Measurements from ENCODE around the gene CXCR2. TPM values are rescaled to one million over a fixed set of nuclear protein-coding genes. Genes with fewer than 3 reads are reported as not detected.

The CXCR2 gene
- total and polyA plus RNA-seq, 4 donors = 0.47 to 1.8 (median 0.97) TPM

DNA sequence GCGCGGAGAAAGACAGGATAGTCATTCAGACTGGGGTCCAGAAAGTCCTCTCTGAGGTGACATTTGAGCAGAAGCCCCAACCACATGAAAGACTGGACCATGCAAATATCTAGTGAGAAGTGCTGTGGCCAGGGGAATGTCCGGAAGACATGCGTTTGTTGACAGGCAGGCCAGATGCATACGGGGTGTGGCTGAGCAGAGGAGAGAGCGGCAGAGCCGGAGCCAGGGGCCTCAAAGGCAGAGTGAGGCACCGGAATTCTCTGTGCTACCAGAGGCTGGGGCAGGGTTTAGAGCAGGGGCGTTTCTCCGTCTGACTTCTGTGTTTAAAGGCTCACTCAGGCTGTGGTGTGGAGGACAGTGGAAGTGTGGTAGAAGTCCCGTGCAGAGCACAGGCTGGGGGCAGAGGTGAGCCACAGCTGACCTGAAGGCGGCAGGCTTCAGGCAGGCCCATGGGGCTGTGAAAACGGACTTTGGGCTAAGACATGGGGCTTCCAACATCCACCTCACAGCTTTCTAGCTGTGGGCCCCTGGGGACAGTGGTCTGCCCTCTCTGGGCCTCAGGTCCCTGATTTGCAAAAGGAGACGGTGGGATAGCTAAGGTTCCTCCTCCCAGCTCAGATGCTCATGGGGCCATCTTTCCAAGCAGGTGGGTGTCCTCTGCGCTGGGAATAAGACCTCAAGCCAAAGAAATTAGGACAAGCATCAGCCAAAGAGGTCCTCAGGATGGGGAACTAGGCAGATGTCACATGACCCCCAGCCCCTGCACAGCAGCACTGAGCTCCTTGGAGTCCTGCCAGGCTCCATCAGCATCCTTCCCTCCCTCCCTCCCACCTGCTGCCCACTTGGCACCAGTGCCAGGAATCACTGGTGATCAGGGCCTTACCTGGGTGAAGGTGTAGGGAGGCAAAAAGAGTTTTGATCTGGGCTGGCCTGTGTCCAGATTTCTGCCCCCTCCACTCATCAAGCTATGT is 45.6 kb upstream of the CXCR2 start:
- Histone ChIP-seq H3K9me3 (ENCODE audit: control insufficient read depth in 4 of 4, low read length in 3 of 4) (peaks cover 0 to 3% (median 0%) of the 10 kb centered on the region in 4 donors), H3K4me1 (ENCODE audit: control insufficient read depth in 4 of 4, insufficient read depth in 4 of 4, low read length in 3 of 4) (no peaks in the 10 kb centered on the region), H3K27me3 (ENCODE audit: control insufficient read depth in 4 of 4, insufficient read depth in 4 of 4, low read length in 3 of 4) (no peaks in the 10 kb centered on the region), H3K36me3 (ENCODE audit: control insufficient read depth in 4 of 4, insufficient read depth in 3 of 4, low read depth in 1 of 4, low read length in 3 of 4) (no peaks in the 10 kb centered on the region), H3K9ac (ENCODE audit: low read depth in 1 of 2, low read length in 2 of 2) (no peak overlapping the region), H3K27ac (ENCODE audit: low read depth in 1 of 2, low read length in 2 of 2) (no peak overlapping the region), H3K4me3 (ENCODE audit: low read depth in 1 of 3, low read length in 3 of 3) (no peak overlapping the region)
- 71% methylated on average over 15 of the region's 15 CpGs for WGBS
- TF ChIP-seq ATF3 (IDR thresholded peaks at IDR 0.05) (no peak), CTCF (IDR thresholded peaks at IDR 0.05; ENCODE audit: low read depth, low read length, missing input control) (no peak), FOXA2 (IDR thresholded peaks at IDR 0.05) (no peak), JUND (IDR thresholded peaks at IDR 0.05) (no peak)
- TF ChIP-seq, protein P1, sequence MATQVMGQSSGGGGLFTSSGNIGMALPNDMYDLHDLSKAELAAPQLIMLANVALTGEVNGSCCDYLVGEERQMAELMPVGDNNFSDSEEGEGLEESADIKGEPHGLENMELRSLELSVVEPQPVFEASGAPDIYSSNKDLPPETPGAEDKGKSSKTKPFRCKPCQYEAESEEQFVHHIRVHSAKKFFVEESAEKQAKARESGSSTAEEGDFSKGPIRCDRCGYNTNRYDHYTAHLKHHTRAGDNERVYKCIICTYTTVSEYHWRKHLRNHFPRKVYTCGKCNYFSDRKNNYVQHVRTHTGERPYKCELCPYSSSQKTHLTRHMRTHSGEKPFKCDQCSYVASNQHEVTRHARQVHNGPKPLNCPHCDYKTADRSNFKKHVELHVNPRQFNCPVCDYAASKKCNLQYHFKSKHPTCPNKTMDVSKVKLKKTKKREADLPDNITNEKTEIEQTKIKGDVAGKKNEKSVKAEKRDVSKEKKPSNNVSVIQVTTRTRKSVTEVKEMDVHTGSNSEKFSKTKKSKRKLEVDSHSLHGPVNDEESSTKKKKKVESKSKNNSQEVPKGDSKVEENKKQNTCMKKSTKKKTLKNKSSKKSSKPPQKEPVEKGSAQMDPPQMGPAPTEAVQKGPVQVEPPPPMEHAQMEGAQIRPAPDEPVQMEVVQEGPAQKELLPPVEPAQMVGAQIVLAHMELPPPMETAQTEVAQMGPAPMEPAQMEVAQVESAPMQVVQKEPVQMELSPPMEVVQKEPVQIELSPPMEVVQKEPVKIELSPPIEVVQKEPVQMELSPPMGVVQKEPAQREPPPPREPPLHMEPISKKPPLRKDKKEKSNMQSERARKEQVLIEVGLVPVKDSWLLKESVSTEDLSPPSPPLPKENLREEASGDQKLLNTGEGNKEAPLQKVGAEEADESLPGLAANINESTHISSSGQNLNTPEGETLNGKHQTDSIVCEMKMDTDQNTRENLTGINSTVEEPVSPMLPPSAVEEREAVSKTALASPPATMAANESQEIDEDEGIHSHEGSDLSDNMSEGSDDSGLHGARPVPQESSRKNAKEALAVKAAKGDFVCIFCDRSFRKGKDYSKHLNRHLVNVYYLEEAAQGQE (IDR thresholded peaks at IDR 0.05) = no peak
- TF ChIP-seq, protein P2, sequence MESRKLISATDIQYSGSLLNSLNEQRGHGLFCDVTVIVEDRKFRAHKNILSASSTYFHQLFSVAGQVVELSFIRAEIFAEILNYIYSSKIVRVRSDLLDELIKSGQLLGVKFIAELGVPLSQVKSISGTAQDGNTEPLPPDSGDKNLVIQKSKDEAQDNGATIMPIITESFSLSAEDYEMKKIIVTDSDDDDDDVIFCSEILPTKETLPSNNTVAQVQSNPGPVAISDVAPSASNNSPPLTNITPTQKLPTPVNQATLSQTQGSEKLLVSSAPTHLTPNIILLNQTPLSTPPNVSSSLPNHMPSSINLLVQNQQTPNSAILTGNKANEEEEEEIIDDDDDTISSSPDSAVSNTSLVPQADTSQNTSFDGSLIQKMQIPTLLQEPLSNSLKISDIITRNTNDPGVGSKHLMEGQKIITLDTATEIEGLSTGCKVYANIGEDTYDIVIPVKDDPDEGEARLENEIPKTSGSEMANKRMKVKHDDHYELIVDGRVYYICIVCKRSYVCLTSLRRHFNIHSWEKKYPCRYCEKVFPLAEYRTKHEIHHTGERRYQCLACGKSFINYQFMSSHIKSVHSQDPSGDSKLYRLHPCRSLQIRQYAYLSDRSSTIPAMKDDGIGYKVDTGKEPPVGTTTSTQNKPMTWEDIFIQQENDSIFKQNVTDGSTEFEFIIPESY (IDR thresholded peaks at IDR 0.05) = no peak
- no peak for DNase-seq (ENCODE audit: low spot score)

DNA sequence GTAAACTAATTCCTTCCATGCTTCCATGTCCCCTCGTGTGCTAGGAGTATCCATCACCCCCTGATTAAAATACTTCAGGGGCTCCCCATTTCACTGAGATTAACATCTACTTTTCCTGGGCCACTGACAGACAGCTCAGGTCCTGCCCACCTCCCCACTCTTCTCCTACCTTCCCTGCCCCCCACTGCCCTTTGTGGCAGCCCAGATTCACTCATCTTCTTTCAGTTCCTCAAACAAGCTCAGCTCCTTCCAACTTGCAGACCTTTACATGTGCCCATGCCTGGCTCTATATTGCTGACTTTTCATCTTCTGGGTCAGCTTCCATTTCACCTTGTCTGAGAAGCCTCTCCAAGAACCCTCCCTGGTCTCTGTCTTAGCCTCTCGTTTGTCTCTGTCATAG is 44.8 kb upstream of the CXCR2 start:
- no peak overlapping the region for H3K4me3 ChIP-seq (ENCODE audit: low read depth in 1 of 3, low read length in 3 of 3)
- no peaks in the 10 kb centered on the region for H3K36me3 ChIP-seq (ENCODE audit: control insufficient read depth in 4 of 4, insufficient read depth in 3 of 4, low read depth in 1 of 4, low read length in 3 of 4)
- H3K9ac ChIP-seq (ENCODE audit: low read depth in 1 of 2, low read length in 2 of 2) = no peak overlapping the region
- no peak overlapping the region for H3K27ac ChIP-seq (ENCODE audit: low read depth in 1 of 2, low read length in 2 of 2)
- no peak for DNase-seq (ENCODE audit: low spot score)
- H3K9me3 ChIP-seq (ENCODE audit: control insufficient read depth in 4 of 4, low read length in 3 of 4) = peaks cover 0 to 8% (median under 1%) of the 10 kb centered on the region in 4 donors
- no peaks in the 10 kb centered on the region for H3K4me1 ChIP-seq (ENCODE audit: control insufficient read depth in 4 of 4, insufficient read depth in 4 of 4, low read length in 3 of 4)
- 71% methylated on average over 2 of the region's 2 CpGs for WGBS
- no peaks in the 10 kb centered on the region for H3K27me3 ChIP-seq (ENCODE audit: control insufficient read depth in 4 of 4, insufficient read depth in 4 of 4, low read length in 3 of 4)
- TF ChIP-seq CTCF (IDR thresholded peaks at IDR 0.05; ENCODE audit: low read depth, low read length, missing input control) (no peak), SP1 (IDR thresholded peaks at IDR 0.05) (no peak), EGR1 (IDR thresholded peaks at IDR 0.05; ENCODE audit: low read depth in 2 of 2) (no peak), JUND (IDR thresholded peaks at IDR 0.05) (no peak), RXRA (IDR thresholded peaks at IDR 0.05) (no peak), YY1 (IDR thresholded peaks at IDR 0.05) (no peak), NR2F2 (IDR thresholded peaks at IDR 0.05) (no peak), GABPA (IDR thresholded peaks at IDR 0.05 in 1 of 2, conservative IDR thresholded peaks at IDR 0.05 in 1 of 2) (no peak), RAD21 (IDR thresholded peaks at IDR 0.05) (no peak), FOXA2 (IDR thresholded peaks at IDR 0.05) (no peak), HNF4A (conservative IDR thresholded peaks at IDR 0.05) (no peak)
- TF ChIP-seq, protein P2 (IDR thresholded peaks at IDR 0.05) = no peak
